HepG2 (cell line): ENCODE data around the gene KNCN.

Experiments
- ATF1 ChIP-seq: IDR thresholded peaks from 2 replicates; pipeline ENCODE4 v1.6.1; 2016; ENCODE audit warnings: mild to moderate bottlenecking, control low read depth
- TARDBP ChIP-seq: sonication (generic); formaldehyde crosslinking; IDR thresholded peaks from 2 replicates; pipeline ENCODE4 v1.8.0; 2022; ENCODE audit warnings: mild to moderate bottlenecking, missing genetic modification reagents

- TF ChIP-seq TARDBP (CRISPR knock-in tag) (no peak), ATF1 (no peak)
These were observed 13.8 kb downstream of the KNCN start for GRCh38 chr1:46537651-46538050.
